ENCODE data around the gene ZNF730.

DNA sequence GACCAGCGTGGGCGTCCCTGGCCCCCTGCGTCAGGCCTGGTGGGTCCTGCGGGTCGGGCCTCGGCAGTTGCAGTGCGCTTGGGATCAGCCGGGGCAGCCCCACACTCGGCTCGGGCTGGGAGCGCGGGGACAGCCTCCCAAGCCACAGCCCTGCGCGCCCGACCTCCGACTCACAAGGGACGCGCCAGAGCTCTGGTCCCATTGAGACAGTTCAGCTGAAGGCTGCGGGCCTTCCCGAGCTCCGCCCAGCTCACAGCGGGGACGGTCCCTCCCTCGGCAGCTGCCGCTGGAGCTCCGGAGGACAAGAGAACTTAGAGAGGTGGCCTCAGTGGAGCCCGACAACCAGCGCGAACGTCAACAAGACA is 45.7 kb upstream of the ZNF730 start:
- TF ChIP-seq POLR2A (IDR thresholded peaks at IDR 0.05) (no peak), EP300 (IDR thresholded peaks at IDR 0.05) (no peak)
- TF ChIP-seq, protein P1, sequence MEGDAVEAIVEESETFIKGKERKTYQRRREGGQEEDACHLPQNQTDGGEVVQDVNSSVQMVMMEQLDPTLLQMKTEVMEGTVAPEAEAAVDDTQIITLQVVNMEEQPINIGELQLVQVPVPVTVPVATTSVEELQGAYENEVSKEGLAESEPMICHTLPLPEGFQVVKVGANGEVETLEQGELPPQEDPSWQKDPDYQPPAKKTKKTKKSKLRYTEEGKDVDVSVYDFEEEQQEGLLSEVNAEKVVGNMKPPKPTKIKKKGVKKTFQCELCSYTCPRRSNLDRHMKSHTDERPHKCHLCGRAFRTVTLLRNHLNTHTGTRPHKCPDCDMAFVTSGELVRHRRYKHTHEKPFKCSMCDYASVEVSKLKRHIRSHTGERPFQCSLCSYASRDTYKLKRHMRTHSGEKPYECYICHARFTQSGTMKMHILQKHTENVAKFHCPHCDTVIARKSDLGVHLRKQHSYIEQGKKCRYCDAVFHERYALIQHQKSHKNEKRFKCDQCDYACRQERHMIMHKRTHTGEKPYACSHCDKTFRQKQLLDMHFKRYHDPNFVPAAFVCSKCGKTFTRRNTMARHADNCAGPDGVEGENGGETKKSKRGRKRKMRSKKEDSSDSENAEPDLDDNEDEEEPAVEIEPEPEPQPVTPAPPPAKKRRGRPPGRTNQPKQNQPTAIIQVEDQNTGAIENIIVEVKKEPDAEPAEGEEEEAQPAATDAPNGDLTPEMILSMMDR (IDR thresholded peaks at IDR 0.05), result no peak
